Measurements from ENCODE around the gene TGM1.

The TGM1 gene

DNA sequence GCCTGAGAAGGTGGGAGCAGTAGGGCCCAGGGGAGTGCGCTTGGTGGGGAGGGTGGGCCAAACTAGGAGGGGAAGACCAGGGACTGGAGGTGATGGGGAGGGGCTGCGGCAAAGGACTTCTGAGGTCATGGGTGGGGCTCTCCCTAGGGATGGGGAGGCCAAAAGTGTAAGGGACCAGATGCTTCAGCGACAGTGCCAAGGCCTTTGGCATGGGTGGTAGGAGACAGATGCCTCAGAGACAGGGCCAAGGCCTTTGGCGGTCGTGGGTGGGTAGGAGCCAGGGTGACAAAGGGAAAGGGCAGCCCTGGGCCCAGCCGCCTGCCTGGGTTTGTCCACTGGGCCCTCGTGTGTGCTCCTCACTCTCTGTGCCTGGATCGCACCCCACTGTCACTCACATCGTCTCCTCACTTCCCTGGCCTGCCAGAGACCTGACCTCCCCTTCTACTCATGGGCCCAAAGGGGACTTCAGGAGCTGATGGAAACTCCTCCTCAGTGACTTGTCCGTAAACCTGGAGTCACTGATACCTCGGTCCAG is 21.6 kb upstream of the TGM1 start:
- H3K4me3 ChIP-seq (ENCODE audit: control insufficient read depth, low read depth, low read length): no peak overlapping the region
- no peak for DNase-seq (ENCODE audit: low read depth)
- no peak for TF ChIP-seq CTCF (IDR thresholded peaks at IDR 0.05; ENCODE audit: control insufficient read depth, insufficient read depth, low read depth, low read length, missing control alignments)

DNA sequence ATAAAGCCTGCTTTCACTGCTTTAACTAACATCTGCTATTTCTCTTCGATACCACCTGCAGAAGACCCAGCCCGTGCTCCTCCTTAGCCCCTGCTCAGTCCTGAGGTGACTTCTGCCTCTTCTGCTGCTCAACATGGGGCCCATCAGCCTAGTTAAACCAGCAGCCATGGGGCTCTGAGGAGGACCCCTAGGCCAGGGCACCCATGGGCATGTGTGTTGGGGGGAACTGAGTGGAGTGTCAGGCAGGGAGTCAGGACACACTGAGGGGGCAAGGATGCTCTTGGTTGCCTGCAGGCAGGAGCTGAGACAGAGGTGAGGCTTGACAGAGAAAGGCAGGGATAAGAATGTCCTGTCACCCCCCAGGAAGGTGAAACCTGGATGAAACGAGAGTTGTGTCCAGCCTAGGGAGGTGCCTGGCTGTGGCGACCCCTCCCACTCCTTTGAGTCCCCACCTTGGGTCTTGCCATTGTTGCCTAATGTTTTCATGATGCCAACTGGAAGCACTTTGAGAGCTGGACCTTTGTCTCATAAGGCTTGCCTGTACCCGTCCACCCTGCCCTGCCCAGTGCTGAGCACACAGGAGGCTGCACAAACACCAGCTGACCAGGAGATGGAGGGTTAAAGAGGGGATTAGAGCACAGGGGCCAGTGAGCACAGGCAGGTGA is 21.0 kb upstream of the TGM1 start:
- H3K4me3 ChIP-seq (ENCODE audit: control insufficient read depth, low read depth, low read length): no peak overlapping the region
- no peak for TF ChIP-seq CTCF (IDR thresholded peaks at IDR 0.05; ENCODE audit: control insufficient read depth, insufficient read depth, low read depth, low read length, missing control alignments)
- DNase-seq (ENCODE audit: low read depth): no peak

DNA sequence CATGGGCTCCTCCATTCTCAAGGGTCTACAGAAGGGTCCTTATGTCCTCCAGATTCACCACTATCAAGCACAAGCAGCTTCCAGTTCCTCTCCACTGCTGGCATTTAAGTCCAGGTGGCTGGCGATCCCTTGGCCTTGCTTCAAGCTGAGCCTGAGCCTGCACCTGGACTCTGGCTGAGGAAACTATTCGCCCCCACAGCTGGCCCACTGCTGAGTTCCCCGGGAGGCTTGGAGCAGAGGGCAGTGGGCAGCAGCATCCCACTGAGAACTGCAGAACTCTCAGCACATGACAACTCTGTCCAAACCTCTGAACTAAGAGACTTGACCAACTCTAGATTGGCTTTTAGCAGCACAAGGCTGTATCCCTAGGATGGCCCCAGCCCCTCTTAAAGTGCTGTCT is 19.8 kb upstream of the TGM1 start:
- TF ChIP-seq CTCF (IDR thresholded peaks at IDR 0.05; ENCODE audit: control insufficient read depth, insufficient read depth, low read depth, low read length, missing control alignments): no peak
- DNase-seq (ENCODE audit: low read depth): no peak
- no peak overlapping the region for H3K4me3 ChIP-seq (ENCODE audit: control insufficient read depth, low read depth, low read length)

DNA sequence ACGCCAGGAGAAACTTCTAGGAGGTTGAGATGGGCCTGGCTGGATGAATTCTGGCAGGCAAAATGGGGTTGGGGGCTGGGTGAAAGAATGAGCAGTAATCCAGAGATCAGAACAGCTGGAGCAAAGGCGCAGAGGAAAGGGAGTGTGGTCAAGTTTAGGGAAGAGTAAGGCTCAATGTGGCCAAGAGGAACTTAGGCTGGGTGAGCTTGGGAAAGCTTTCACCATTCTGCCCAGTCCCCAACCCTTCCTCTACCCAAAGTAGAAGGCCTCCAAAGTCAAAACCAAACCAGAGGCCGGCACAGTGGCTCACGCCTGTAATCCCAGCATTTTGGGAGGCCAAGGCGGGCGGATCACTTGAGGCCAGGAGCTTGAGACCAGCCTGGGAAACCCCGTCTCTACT is 18.7 kb upstream of the TGM1 start:
- H3K4me3 ChIP-seq (ENCODE audit: control insufficient read depth, low read depth, low read length): no peak overlapping the region
- no peak for TF ChIP-seq CTCF (IDR thresholded peaks at IDR 0.05; ENCODE audit: control insufficient read depth, insufficient read depth, low read depth, low read length, missing control alignments)
- DNase-seq (ENCODE audit: low read depth): no peak

DNA sequence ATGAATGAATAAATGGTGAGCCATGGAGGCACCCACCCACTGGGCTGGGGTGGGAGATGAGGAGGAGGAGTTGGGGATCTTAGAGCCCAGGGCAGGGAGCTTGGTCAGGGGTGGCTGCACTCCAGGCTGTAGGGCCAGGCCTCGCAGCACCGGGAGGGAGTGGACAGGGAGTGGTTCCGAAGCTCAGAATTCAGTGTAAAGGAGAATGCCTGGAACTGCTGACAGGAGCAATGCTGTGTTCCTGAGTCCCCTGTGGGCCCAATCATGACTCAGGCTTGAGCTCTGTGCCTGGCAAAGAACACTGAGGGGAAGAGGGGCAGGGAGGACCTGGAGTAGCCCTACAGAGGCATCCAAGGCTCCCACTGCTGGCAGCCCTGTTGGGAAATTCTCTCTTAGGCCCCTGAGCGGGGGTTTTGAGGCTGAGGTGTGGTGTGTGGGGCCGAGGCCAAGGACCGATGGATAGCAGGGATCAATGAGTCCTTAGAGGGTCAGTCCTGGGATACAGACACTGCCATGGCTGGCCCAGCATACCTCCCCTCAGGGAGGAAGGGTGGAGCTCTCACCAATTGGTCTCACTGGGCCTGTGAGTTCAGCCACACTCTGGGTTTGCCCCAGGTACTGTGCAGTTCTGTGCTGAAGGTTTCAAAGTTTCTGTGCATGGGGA is 18.0 kb upstream of the TGM1 start:
- TF ChIP-seq CTCF (IDR thresholded peaks at IDR 0.05; ENCODE audit: control insufficient read depth, insufficient read depth, low read depth, low read length, missing control alignments): no peak
- no peak overlapping the region for H3K4me3 ChIP-seq (ENCODE audit: control insufficient read depth, low read depth, low read length)
- no peak for DNase-seq (ENCODE audit: low read depth)

- no peak overlapping the region for H3K4me3 ChIP-seq (ENCODE audit: control insufficient read depth, low read depth, low read length)
- DNase-seq (ENCODE audit: low read depth): no peak
- TF ChIP-seq CTCF (IDR thresholded peaks at IDR 0.05; ENCODE audit: control insufficient read depth, insufficient read depth, low read depth, low read length, missing control alignments): peak; percentile 17
Observed at GRCh38 chr14:24279301-24280186, 16.6 kb upstream of the TGM1 start.

All from AG09309 (cell line).